ENCODE measurements around the gene ETV3. TPM values are rescaled to one million over a fixed set of nuclear protein-coding genes. Genes with fewer than 3 reads are reported as not detected.

ETV3 gene
- total RNA-seq, 2 experiments from 2014 or later = 115 to 117 TPM

GRCh38 chr1:157112186-157112867 is 25.9 kb downstream of the ETV3 start:
- Mint-ChIP-seq H3K4me1 (ENCODE audit: low read depth) (peaks cover 9% of the 10 kb centered on the region), H3K9me3 (no peaks in the 10 kb centered on the region), H3K27me3 (peaks cover 41% of the 10 kb centered on the region), H3K27ac (no peak overlapping the region), H3K36me3 (ENCODE audit: low read depth) (no peaks in the 10 kb centered on the region), H3K4me3 (no peak overlapping the region)
- ChIA-PET POLR2A (no interaction called here), CTCF (no interaction called here)
- Histone ChIP-seq H3K4me1 (ENCODE audit: insufficient read depth, low read length) (peaks cover 3% of the 10 kb centered on the region), H3K27ac (ENCODE audit: low read depth in 1 of 2, low read length in 2 of 2) (no peak overlapping the region), H3K4me3 (ENCODE audit: low read length) (no peak overlapping the region), H3K27me3 (ENCODE audit: control insufficient read depth in 1 of 2, insufficient read depth in 2 of 2, low read length in 2 of 2) (peaks cover 7 to 10% of the 10 kb centered on the region in 2 experiments), H3K36me3 (ENCODE audit: insufficient read depth, low read length) (no peaks in the 10 kb centered on the region), H3K9me3 (ENCODE audit: control insufficient read depth in 1 of 2, insufficient read depth in 1 of 2, low read length in 2 of 2) (no peaks in the 10 kb centered on the region)
- intact Hi-C loops (cut with DNase I, micrococcal nuclease) = no loop called here
- ATAC-seq (ENCODE audit: poor library complexity) = no peak
- TF ChIP-seq CTCF (IDR thresholded peaks at IDR 0.05) = no peak
- DNase-seq = no peak

- no peaks in the 10 kb centered on the region for H3K4me1 ChIP-seq (ENCODE audit: insufficient read depth, low read length)
- Mint-ChIP-seq H3K9me3 (no peaks in the 10 kb centered on the region), H3K4me3 (no peak overlapping the region), H3K4me1 (ENCODE audit: low read depth) (peaks cover 2% of the 10 kb centered on the region), H3K27me3 (peaks cover 48% of the 10 kb centered on the region), H3K36me3 (ENCODE audit: low read depth) (no peaks in the 10 kb centered on the region), H3K27ac (no peak overlapping the region)
- no peak for TF ChIP-seq CTCF (IDR thresholded peaks at IDR 0.05)
- H3K4me3 ChIP-seq (ENCODE audit: low read length) = no peak overlapping the region
- POLR2A ChIA-PET = no interaction called here
- no peak for DNase-seq
- CTCF ChIA-PET = no interaction called here
- no peak for ATAC-seq (ENCODE audit: poor library complexity)
- no peak overlapping the region for H3K27ac ChIP-seq (ENCODE audit: low read depth in 1 of 2, low read length in 2 of 2)
- peaks cover 14 to 15% of the 10 kb centered on the region in 2 experiments for H3K27me3 ChIP-seq (ENCODE audit: control insufficient read depth in 1 of 2, insufficient read depth in 2 of 2, low read length in 2 of 2)
- intact Hi-C loops (cut with DNase I, micrococcal nuclease) = no loop called here
- H3K36me3 ChIP-seq (ENCODE audit: insufficient read depth, low read length) = no peaks in the 10 kb centered on the region
- no peaks in the 10 kb centered on the region for H3K9me3 ChIP-seq (ENCODE audit: control insufficient read depth in 1 of 2, insufficient read depth in 1 of 2, low read length in 2 of 2)
Observed at GRCh38 chr1:157111396-157112165, 26.6 kb downstream of the ETV3 start.

- H3K27ac ChIP-seq (ENCODE audit: low read depth in 1 of 2, low read length in 2 of 2) = no peak overlapping the region
- H3K4me1 ChIP-seq (ENCODE audit: insufficient read depth, low read length) = no peaks in the 10 kb centered on the region
- H3K4me3 Mint-ChIP-seq = no peak overlapping the region
- H3K27ac Mint-ChIP-seq = no peak overlapping the region
- peaks cover 14 to 16% of the 10 kb centered on the region in 2 experiments for H3K27me3 ChIP-seq (ENCODE audit: control insufficient read depth in 1 of 2, insufficient read depth in 2 of 2, low read length in 2 of 2)
- DNase-seq (no peak), ATAC-seq (ENCODE audit: poor library complexity) (no peak)
- no peaks in the 10 kb centered on the region for H3K9me3 Mint-ChIP-seq
- intact Hi-C loops (cut with DNase I, micrococcal nuclease) = no loop called here
- no peaks in the 10 kb centered on the region for H3K9me3 ChIP-seq (ENCODE audit: control insufficient read depth in 1 of 2, insufficient read depth in 1 of 2, low read length in 2 of 2)
- no peak overlapping the region for H3K4me3 ChIP-seq (ENCODE audit: low read length)
- H3K36me3 Mint-ChIP-seq (ENCODE audit: low read depth) = no peaks in the 10 kb centered on the region
- no peak for TF ChIP-seq CTCF (IDR thresholded peaks at IDR 0.05)
- no peaks in the 10 kb centered on the region for H3K36me3 ChIP-seq (ENCODE audit: insufficient read depth, low read length)
- ChIA-PET POLR2A (no interaction called here), CTCF (interaction anchor here (0.8 to 2.4 kb wide), 2 partner anchors 21 to 46 kb away, joined by 3 to 8 read pairs; no protein-coding TSS in a partner anchor)
- H3K27me3 Mint-ChIP-seq = peaks cover 53% of the 10 kb centered on the region
- no peaks in the 10 kb centered on the region for H3K4me1 Mint-ChIP-seq (ENCODE audit: low read depth)
Observed at GRCh38 chr1:157110686-157111085, 27.5 kb downstream of the ETV3 start.
